Breast epithelium (tissue), 4 donors: ENCODE data around the gene C3orf80. TPM values are rescaled to one million over a fixed set of nuclear protein-coding genes. Genes with fewer than 3 reads are reported as not detected.

Source experiments
- DNase-seq, 2 donors: peaks; one replicate each; pipeline ENCODE4 v3.0.0-alpha.2; 2019; ENCODE audit warnings: low spot score in 2 of 2
- H3K27ac ChIP-seq, 2 donors: fragments of 200-600 bp; sonication (generic) in 1 of 2; one replicate each; pipeline ENCODE4 v1.5.1; 2016 to 2019; ENCODE audit warnings: mild to moderate bottlenecking in 1 of 2
- H3K27me3 ChIP-seq, 2 donors: fragments of 200-600 bp; sonication (generic) in 1 of 2; one replicate each; pipeline versions ENCODE4 v1.5.1 to v1.6.0; 2017 to 2019; ENCODE audit warnings: control low read depth in 1 of 2, mild to moderate bottlenecking in 1 of 2
- H3K36me3 ChIP-seq: fragments of 200-600 bp; one replicate; pipeline ENCODE4 v1.5.1; 2019
- H3K4me1 ChIP-seq, 2 donors: fragments of 200-600 bp; sonication (generic); one replicate each; pipeline ENCODE4 v1.5.1; 2016 to 2019; ENCODE audit warnings: control low read depth in 1 of 2
- H3K4me3 ChIP-seq, 3 donors: fragments of 200-600 bp; sonication (generic); 1 replicate in 2 of 3; 2 replicates in 1 of 3; pipeline ENCODE4 v1.5.1; 2016 to 2019; ENCODE audit warnings: mild to moderate bottlenecking in 3 of 3, moderate library complexity in 2 of 3
- H3K9me3 ChIP-seq, 2 donors: fragments of 200-600 bp; sonication (generic) in 1 of 2; one replicate each; pipeline ENCODE4 v1.5.1; 2016 to 2019; ENCODE audit warnings: control low read depth in 1 of 2
- CTCF ChIP-seq, 3 donors: fragments of 450-650 bp; IDR thresholded peaks; one replicate each; pipeline ENCODE4 v1.5.1; 2016 to 2017; ENCODE audit warnings: antibody characterized with exemption in 3 of 3, mild to moderate bottlenecking in 3 of 3, moderate library complexity in 3 of 3
- POLR2A ChIP-seq: fragments of 450-650 bp; IDR thresholded peaks from one replicate; pipeline ENCODE4 v1.6.1; 2016; ENCODE audit warnings: antibody characterized with exemption, mild to moderate bottlenecking, moderate library complexity
- POLR2AphosphoS5 ChIP-seq, 3 donors: sonication (generic); formaldehyde crosslinking; IDR thresholded peaks; one replicate each; pipeline ENCODE4 v1.6.1; 2017; ENCODE audit warnings: antibody characterized with exemption in 3 of 3
- intact Hi-C: fragments of 100-400 bp; cut with DNase I; formaldehyde crosslinking; loops from one replicate; pipeline ENCODE4 v1.15.1; 2023; ENCODE audit warnings: low total_unique reads
- total RNA-seq, 3 donors: library from RNA; depleted of rRNA; stranded (reverse); fragments of >200 nt; gene quantifications; one replicate each; pipeline ENCODE4 v1.1.0, GENCODE V29; 2016

Gene C3orf80
- total RNA-seq, 3 donors from 2014 or later, result 0.15 to 0.16 TPM; not detected in 1

GRCh38 chr3:160247766-160248165 lies 22.5 kb downstream of the C3orf80 start:
- no peak for TF ChIP-seq POLR2A
- no peak for TF ChIP-seq CTCF (IDR thresholded peaks at IDR 0.05)
- TF ChIP-seq POLR2AphosphoS5 (IDR thresholded peaks at IDR 0.05), result no peak
- no peak for DNase-seq
- Histone ChIP-seq H3K36me3 (peaks cover 4% of the 10 kb centered on the region), H3K4me3 (no peak overlapping the region), H3K27me3 (no peaks in the 10 kb centered on the region), H3K4me1 (no peaks in the 10 kb centered on the region), H3K9me3 (no peaks in the 10 kb centered on the region), H3K27ac (no peak overlapping the region)
- intact Hi-C loops, result no loop called here

- intact Hi-C loops, result no loop called here
- TF ChIP-seq POLR2A (no peak), CTCF (IDR thresholded peaks at IDR 0.05) (no peak), POLR2AphosphoS5 (IDR thresholded peaks at IDR 0.05) (no peak)
- no peak overlapping the region for H3K4me3 ChIP-seq
- H3K36me3 ChIP-seq, result peaks cover under 1% of the 10 kb centered on the region
- H3K27ac ChIP-seq, result no peak overlapping the region
- H3K4me1 ChIP-seq, result no peaks in the 10 kb centered on the region
- no peak for DNase-seq
- H3K27me3 ChIP-seq, result no peaks in the 10 kb centered on the region
- no peaks in the 10 kb centered on the region for H3K9me3 ChIP-seq
Measured at GRCh38 chr3:160253298-160253697, 28.1 kb downstream of the C3orf80 start.

- Histone ChIP-seq H3K4me1 (no peaks in the 10 kb centered on the region), H3K27me3 (no peaks in the 10 kb centered on the region), H3K4me3 (no peak overlapping the region), H3K27ac (no peak overlapping the region), H3K9me3 (no peaks in the 10 kb centered on the region), H3K36me3 (no peaks in the 10 kb centered on the region)
- TF ChIP-seq POLR2A (no peak), CTCF (IDR thresholded peaks at IDR 0.05) (no peak), POLR2AphosphoS5 (IDR thresholded peaks at IDR 0.05) (no peak)
- no peak for DNase-seq
- intact Hi-C loops, result no loop called here
Measured at GRCh38 chr3:160257606-160258005, 32.4 kb downstream of the C3orf80 start.

GRCh38 chr3:160259589-160259988 lies 34.4 kb downstream of the C3orf80 start:
- no peaks in the 10 kb centered on the region for H3K4me1 ChIP-seq
- H3K9me3 ChIP-seq, result no peaks in the 10 kb centered on the region
- no peaks in the 10 kb centered on the region for H3K36me3 ChIP-seq
- no peak for DNase-seq
- H3K4me3 ChIP-seq, result no peak overlapping the region
- no peaks in the 10 kb centered on the region for H3K27me3 ChIP-seq
- intact Hi-C loops, result no loop called here
- TF ChIP-seq POLR2AphosphoS5 (IDR thresholded peaks at IDR 0.05) (no peak), POLR2A (no peak), CTCF (IDR thresholded peaks at IDR 0.05) (no peak)
- H3K27ac ChIP-seq, result no peak overlapping the region

- Histone ChIP-seq H3K9me3 (no peaks in the 10 kb centered on the region), H3K27ac (peak overlapping the region in 1 of 2 donors; percentile 27), H3K4me1 (no peaks in the 10 kb centered on the region), H3K36me3 (no peaks in the 10 kb centered on the region), H3K4me3 (peak overlapping the region in 2 of 3 donors; percentile 3 to 13), H3K27me3 (no peaks in the 10 kb centered on the region)
- intact Hi-C loops, result no loop called here
- no peak for DNase-seq
- no peak for TF ChIP-seq CTCF (IDR thresholded peaks at IDR 0.05)
- no peak for TF ChIP-seq POLR2AphosphoS5 (IDR thresholded peaks at IDR 0.05)
- no peak for TF ChIP-seq POLR2A
Measured at GRCh38 chr3:160260587-160261270, 35.5 kb downstream of the C3orf80 start.
